Middle frontal gyrus (tissue), 1 donor: ENCODE measurements around the gene SRY.
"Not testable (repeated sequence)": the region's sequence is repeated elsewhere in the genome, so short reads cannot be mapped to it uniquely, and the experiment has no call there.

Experiments
- DNase-seq: peaks from one replicate; pipeline ENCODE4 v3.0.0-alpha.2; 2015; ENCODE audit warnings: low spot score; ENCODE audit errors: extremely low spot score

The SRY gene

GRCh38 chrY:2787600-2787999 lies at the start of gene SRY:
Gene SRY (minus strand): TSS chrY:2787682. CDS start chrY:2787603, 79 bp downstream.
- no peak for DNase-seq

DNA sequence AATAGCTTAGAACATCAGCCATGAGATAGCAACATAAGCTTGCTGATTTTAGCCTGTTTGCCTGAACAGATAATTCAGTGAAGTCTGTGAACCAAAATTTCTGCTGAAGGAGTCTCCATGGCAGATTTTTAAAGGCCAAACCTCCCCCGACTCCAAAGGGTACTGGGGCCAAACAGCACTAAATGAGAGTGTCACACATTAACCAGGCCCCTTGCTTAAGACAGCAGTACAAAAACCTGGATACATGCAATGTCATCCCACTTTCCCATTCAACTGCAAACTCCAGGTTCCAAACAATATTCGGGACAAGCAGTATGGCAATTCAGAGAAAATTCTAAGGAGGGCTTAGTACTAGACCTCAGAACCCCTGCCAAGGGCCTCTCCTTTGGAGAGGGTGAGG lies 49.6 kb upstream of the SRY start:
- DNase-seq: no peak

- DNase-seq: no peak
Measured at GRCh38 chrY:2835230-2835629, 47.7 kb upstream of the SRY start.

GRCh38 chrY:2828497-2828896 lies 41.0 kb upstream of the SRY start:
- DNase-seq: no peak

GRCh38 chrY:2824471-2824870 lies 37.0 kb upstream of the SRY start:
- DNase-seq: no peak

GRCh38 chrY:2817146-2817896 lies 29.8 kb upstream of the SRY start:
- DNase-seq: not testable (repeated sequence)

DNA sequence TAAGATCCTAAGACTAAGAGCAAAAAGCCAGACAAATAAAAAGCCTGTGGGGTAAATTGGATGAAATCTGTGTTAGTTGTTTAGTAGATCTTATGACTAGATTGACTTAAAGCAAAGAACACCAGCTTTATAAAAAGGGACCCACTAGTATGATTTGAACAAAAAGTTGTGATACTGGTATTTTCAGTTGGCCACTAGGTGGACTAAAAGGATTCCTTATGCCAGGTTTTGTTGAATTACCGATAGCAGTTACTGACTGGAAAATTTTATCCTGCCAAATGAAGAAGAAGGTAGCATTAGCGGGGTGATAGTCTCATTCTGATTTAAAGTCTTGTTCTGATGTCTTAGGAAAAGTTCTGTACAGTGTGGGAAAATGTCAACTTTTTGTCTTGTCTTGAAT lies 12.8 kb upstream of the SRY start:
- no peak for DNase-seq

DNA sequence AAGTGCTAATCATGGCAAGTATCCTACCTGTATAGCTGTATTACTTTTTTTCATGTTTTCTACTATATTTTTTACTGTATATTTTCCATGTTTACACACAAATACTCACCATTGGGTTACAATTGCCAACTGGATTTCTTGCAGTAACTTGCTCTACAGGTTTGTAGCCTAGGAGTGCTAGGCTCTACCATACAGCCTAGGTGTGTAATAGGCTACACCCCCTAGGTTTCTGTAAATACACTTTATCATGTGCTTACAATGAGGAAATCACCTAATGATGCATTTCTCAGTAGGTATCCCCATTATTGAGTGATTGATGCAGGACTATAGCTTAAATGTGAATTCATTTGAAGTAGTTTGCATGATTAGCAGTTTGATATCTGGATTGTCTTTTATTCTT lies 10.5 kb upstream of the SRY start:
- DNase-seq: no peak

DNA sequence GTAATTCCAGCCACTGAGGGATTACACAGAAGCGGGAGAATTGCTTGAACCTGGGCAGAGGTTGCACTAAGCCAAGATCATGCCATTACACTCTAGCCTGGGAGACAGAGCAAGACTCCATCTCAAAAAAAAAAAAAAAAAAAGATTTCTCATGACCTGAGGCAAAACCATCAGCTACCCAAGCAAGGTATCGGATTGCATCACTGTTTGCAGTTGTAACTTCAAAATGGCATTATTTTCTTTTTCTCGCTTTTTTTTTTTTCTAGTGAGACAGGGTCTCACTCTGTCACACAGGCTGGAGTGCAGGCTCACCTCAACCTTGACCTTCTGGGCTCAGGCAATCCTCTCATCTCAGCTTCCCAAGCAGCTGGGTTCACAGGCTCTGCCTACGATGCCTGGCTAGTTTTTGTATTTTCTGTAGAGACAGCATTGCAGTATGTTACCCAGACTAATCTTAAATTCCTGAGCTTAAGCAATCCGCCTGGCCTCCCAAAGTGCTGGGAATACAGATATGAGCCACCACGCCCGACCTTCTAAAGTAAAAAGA lies 9.6 kb upstream of the SRY start:
- DNase-seq: no peak

DNA sequence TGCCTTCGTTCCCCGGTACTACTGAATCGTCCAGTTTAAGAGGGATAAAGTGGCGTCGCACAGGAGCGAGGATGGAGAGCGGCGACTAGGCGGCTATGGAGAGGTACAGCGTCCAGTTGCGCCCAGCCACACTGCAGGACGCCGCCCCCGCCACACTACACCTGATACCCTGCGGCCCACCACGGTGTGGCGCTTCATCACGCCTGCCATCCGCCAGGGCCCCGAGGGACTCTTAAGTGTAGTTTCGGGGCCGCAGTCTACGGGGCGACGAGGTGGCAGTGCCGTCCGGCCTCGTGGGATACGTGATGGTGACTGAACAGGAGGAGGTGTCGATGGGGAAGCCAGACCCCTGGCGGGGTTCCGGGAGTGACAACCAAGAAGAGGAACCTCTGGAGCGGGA lies 2.3 kb upstream of the SRY start:
- DNase-seq: no peak

- DNase-seq: no peak
Measured at GRCh38 chrY:2786876-2787512, 488 bp downstream of the SRY start.
